Measurements from ENCODE around the gene AK8. TPM values are rescaled to one million over a fixed set of nuclear protein-coding genes. Genes with fewer than 3 reads are reported as not detected.

AK8 gene
- total and polyA plus RNA-seq, 2 of the 4 experiments (the other 2 are of a cell fraction): under 0.01 to 0.09 TPM

GRCh38 chr9:132864277-132864676, 13.8 kb downstream of the AK8 start:
- intact Hi-C loops (cut with micrococcal nuclease) (no loop called here), dilution Hi-C loops (cut with HindIII; ENCODE audit: low sequenced_read_pairs, unreplicated experiment) (no loop called here), in situ Hi-C loops (cut with MboI; ENCODE audit: low sequenced_read_pairs) (no loop called here)
- Histone ChIP-seq H2AK9ac (replicated peaks; ENCODE audit: low read depth, low read length, poor library complexity) (no peak overlapping the region), H3K14ac (replicated peaks; ENCODE audit: low read depth, low read length) (no peak overlapping the region), H3K23ac (ENCODE audit: low read depth, low read length) (no peak overlapping the region), H3K79me1 (ENCODE audit: low read depth in 1 of 2, low read length in 2 of 2) (no peaks in the 10 kb centered on the region), H4K91ac (ENCODE audit: insufficient read depth, low read depth, low read length) (no peak overlapping the region), H4K5ac (ENCODE audit: low read depth, low read length) (no peak overlapping the region), H3K27me3 (ENCODE audit: control insufficient read depth, insufficient read depth, low read length) (peaks cover 45% of the 10 kb centered on the region), H2BK120ac (ENCODE audit: low read depth, low read length) (no peak overlapping the region), H2BK20ac (ENCODE audit: low read depth, low read length) (no peak overlapping the region), H3K4ac (ENCODE audit: low read depth, low read length) (no peak overlapping the region), H3K4me2 (ENCODE audit: low read depth, low read length) (no peak overlapping the region), H3K27ac (ENCODE audit: insufficient read depth, low read length) (no peak overlapping the region), H4K8ac (ENCODE audit: low read depth in 2 of 2, low read length in 2 of 2) (no peak overlapping the region), H4K20me1 (ENCODE audit: insufficient read depth, low read length) (no peaks in the 10 kb centered on the region), H2AFZ (replicated peaks; ENCODE audit: low read length, poor library complexity) (no peak overlapping the region), H2BK15ac (ENCODE audit: low read depth, low read length) (no peak overlapping the region), H3K4me1 (ENCODE audit: control insufficient read depth, insufficient read depth, low read length) (no peaks in the 10 kb centered on the region), H3K9me3 (ENCODE audit: control insufficient read depth, insufficient read depth, low read length) (no peaks in the 10 kb centered on the region), H3K56ac (ENCODE audit: extremely low read depth, insufficient read depth, low read length) (no peak overlapping the region), H3K36me3 (ENCODE audit: control insufficient read depth, insufficient read depth, low read length) (no peaks in the 10 kb centered on the region), H3K4me3 (ENCODE audit: insufficient read depth, low read depth, low read length) (no peak overlapping the region), H3K9ac (ENCODE audit: low read depth, low read length) (no peak overlapping the region), H3K9me1 (ENCODE audit: insufficient read depth, low read length) (no peaks in the 10 kb centered on the region), H2AK5ac (ENCODE audit: low read depth, low read length) (no peak overlapping the region), H3K18ac (ENCODE audit: low read depth, low read length) (no peak overlapping the region), H2BK5ac (ENCODE audit: low read depth, low read length, poor library complexity, severe bottlenecking) (no peak overlapping the region)
- CTCF ChIA-PET: no interaction called here
- ATAC-seq (ENCODE audit: low read depth) (no peak), DNase-seq (no peak)
- BruUV-seq (replicated peaks): no TSS peak
- TF ChIP-seq RAD21 (IDR thresholded peaks at IDR 0.05; ENCODE audit: low read length): no peak
- TF ChIP-seq MAZ (IDR thresholded peaks at IDR 0.05; ENCODE audit: borderline replicate concordance, low read depth, low read length): no peak
- no peak for TF ChIP-seq FOS (IDR thresholded peaks at IDR 0.05; ENCODE audit: low read depth, low read length)
- no peak for TF ChIP-seq BHLHE40 (IDR thresholded peaks at IDR 0.05; ENCODE audit: low read depth, low read length)
- TF ChIP-seq CTCF (conservative IDR thresholded peaks at IDR 0.05; ENCODE audit: low read depth, low read length): no peak
- no peak for TF ChIP-seq CEBPB (IDR thresholded peaks at IDR 0.05; ENCODE audit: low read depth, low read length)
- no peak for TF ChIP-seq CHD1 (IDR thresholded peaks at IDR 0.05; ENCODE audit: low read depth, low read length)
- WGBS, 2 experiments (ENCODE audit: extremely low coverage in 2 of 2, insufficient read length in 1 of 2): no CpG with 5 or more reads among the region's 2 CpGs
- POLR2A ChIA-PET (ENCODE audit: unreplicated experiment): no interaction called here

Measured in IMR-90 (cell line).